GM23338 (cell line): Measurements from ENCODE around the gene MEN1. TPM values are rescaled to one million over a fixed set of nuclear protein-coding genes. Genes with fewer than 3 reads are reported as not detected.

Experiments
- ATAC-seq: fragments of 200-7000 bp; cut with Tn5 transposase; 3 replicates; pipeline ENCODE4 v1.9.1; 2020
- DNase-seq: peaks from one replicate; pipeline ENCODE4 v3.0.0-alpha.2; 2015; ENCODE audit warnings: low spot score
- H2AFZ ChIP-seq: fragments of 200-600 bp; sonication (generic); 2 replicates; pipeline ENCODE4 v1.8.0; 2016; ENCODE audit warnings: antibody characterized with exemption, mild to moderate bottlenecking, moderate library complexity
- H3F3A ChIP-seq: fragments of 200-600 bp; sonication (generic); replicated peaks from 2 replicates; pipeline ENCODE4 v1.8.0; 2017; ENCODE audit warnings: antibody characterized with exemption, mixed run types, low read depth
- H3K27ac ChIP-seq: fragments of 200-600 bp; sonication (generic); 2 replicates; pipeline ENCODE4 v1.6.1; 2016; ENCODE audit warnings: low read depth
- H3K27me3 ChIP-seq: fragments of 200-600 bp; sonication (generic); 2 replicates; pipeline ENCODE4 v1.8.0; 2016; ENCODE audit warnings: mild to moderate bottlenecking, mixed run types, moderate library complexity; ENCODE audit not compliant: insufficient read depth
- H3K36me3 ChIP-seq: fragments of 200-600 bp; sonication (generic); 2 replicates; pipeline ENCODE4 v1.8.0; 2016; ENCODE audit warnings: mild to moderate bottlenecking; ENCODE audit not compliant: insufficient read depth
- H3K4me1 ChIP-seq: fragments of 200-600 bp; sonication (generic); 2 replicates; pipeline ENCODE4 v1.8.0; 2016; ENCODE audit warnings: mild to moderate bottlenecking, moderate library complexity; ENCODE audit not compliant: insufficient read depth
- H3K4me2 ChIP-seq: fragments of 200-600 bp; sonication (generic); 2 replicates; pipeline ENCODE4 v1.7.1; 2017; ENCODE audit warnings: mixed run types
- H3K4me3 ChIP-seq: fragments of 200-600 bp; sonication (generic); 2 replicates; pipeline ENCODE4 v1.6.1; 2016; ENCODE audit warnings: mixed run types
- H3K79me2 ChIP-seq: fragments of 200-600 bp; sonication (generic); replicated peaks from 2 replicates; pipeline ENCODE4 v1.8.0; 2017; ENCODE audit warnings: mild to moderate bottlenecking; ENCODE audit not compliant: insufficient read depth
- H3K9me2 ChIP-seq: fragments of 200-600 bp; sonication (generic); 2 replicates; pipeline ENCODE4 v1.8.0; 2017; ENCODE audit not compliant: insufficient read depth
- H4K20me1 ChIP-seq: fragments of 200-600 bp; sonication (generic); replicated peaks from 2 replicates; pipeline ENCODE4 v1.8.0; 2017; ENCODE audit warnings: mild to moderate bottlenecking; ENCODE audit not compliant: insufficient read depth
- H3K27ac Mint-ChIP-seq: 2 replicates; pipeline ENCODE4 v1.8.0; 2020; ENCODE audit warnings: inconsistent platforms, mild to moderate bottlenecking, moderate library complexity, mixed read lengths
- H3K27me3 Mint-ChIP-seq: 3 replicates; pipeline ENCODE4 v1.8.0; 2022; ENCODE audit warnings: low read depth, mild to moderate bottlenecking, moderate library complexity, mixed read lengths, inconsistent platforms; ENCODE audit not compliant: insufficient read depth, poor library complexity
- H3K36me3 Mint-ChIP-seq: 3 replicates; pipeline ENCODE4 v1.8.0; 2021; ENCODE audit warnings: low read depth, mild to moderate bottlenecking, inconsistent platforms, moderate library complexity, mixed read lengths
- H3K4me1 Mint-ChIP-seq: 3 replicates; pipeline ENCODE4 v1.8.0; 2020; ENCODE audit warnings: mild to moderate bottlenecking, inconsistent platforms, mixed read lengths
- H3K4me3 Mint-ChIP-seq: 3 replicates; pipeline ENCODE4 v1.8.0; 2021; ENCODE audit warnings: moderate library complexity, mild to moderate bottlenecking, inconsistent platforms, mixed read lengths
- H3K9me3 Mint-ChIP-seq: 3 replicates; pipeline ENCODE4 v1.8.0; 2020; ENCODE audit warnings: moderate library complexity, mild to moderate bottlenecking, inconsistent platforms, mixed read lengths
- POLR2AphosphoS5 ChIP-seq: IDR thresholded peaks from 2 replicates; pipeline ENCODE4 v1.6.1; 2016; ENCODE audit warnings: antibody characterized with exemption, low read depth
- polyA plus RNA-seq: library from polyadenylated mRNA; unstranded; fragments of >200 nt; fragmentation: Nextera tagmentation; extraction: Ambion mirVana; gene quantifications from 2 replicates; pipeline ENCODE4 v1.2.1, GENCODE V29; 2016
- total RNA-seq: library from RNA; depleted of rRNA; stranded (reverse); fragments of >200 nt; shearing (Covaris generic); gene quantifications from 2 replicates; pipeline ENCODE4 v1.2.3, GENCODE V29; 2014
- TF ChIP-seq, protein P1 (sequence below): IDR thresholded peaks from 2 replicates; pipeline ENCODE4 v1.6.1; 2016; ENCODE audit warnings: antibody characterized with exemption
- TF ChIP-seq, protein P2 (sequence below): fragments of 250-450 bp; sonication (Bioruptor Pico); IDR thresholded peaks from 2 replicates; pipeline ENCODE4 v1.5.0; 2020; ENCODE audit warnings: mild to moderate bottlenecking, moderate library complexity

MEN1 gene
- total and polyA plus RNA-seq, 2 experiments from 2014 or later = 31.6 to 45.2 TPM

DNA sequence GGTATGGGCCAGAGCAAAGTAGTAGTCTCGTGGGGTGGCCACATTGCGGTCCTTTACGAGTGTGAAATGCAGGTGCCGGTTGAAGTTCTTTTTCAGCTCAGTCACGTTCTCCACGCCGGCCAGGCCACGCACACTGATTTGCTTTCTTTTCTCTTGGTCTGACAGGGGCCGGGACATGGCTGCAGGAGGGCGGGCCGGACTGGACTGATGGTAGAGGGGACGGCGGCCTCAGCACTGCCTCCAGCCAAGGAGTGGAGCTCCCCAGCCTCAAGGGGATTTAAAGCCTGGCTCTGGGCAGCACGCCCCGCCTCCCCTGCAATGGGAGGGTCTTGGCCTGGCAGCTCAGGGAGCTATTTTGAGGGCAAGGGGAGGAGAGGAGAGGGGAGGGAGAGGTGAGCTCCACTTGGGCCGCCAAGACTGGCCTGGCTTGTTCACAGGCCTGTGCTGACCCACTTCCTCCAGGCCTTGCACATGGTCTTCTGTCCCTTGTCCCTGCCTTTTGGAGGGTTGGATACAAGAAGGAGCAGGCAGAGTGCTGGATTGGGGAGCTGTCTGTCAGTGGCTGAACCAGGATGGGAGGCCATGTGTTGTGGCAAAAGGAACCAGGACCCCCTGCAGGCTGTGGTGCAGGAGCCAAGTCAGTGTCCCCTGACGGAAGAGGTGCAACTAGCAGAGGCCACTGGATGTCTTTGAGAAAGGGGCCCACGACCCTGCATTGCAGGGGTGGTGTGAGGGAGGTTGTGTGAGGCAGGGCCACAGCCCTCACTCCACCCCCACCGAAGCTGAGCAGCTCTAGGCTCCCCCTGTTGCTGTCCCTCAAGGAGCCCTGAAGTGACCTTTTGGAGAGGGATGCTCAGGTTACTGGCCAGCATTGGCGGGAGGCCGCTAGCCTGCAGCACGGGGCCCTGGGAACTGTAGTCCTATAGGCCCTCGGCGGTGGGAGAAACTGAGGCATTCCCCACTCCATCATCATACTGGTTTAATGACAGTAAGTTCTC lies 50.3 kb downstream of the MEN1 start, which contains the start of gene PYGM:
TSS of gene PYGM (minus strand) at position 253 of the 998 bp plus-strand sequence. CDS start at position 177, 76 bp downstream.
- peak within 1 kb of the TSS; percentile 55 for H3K4me3 Mint-ChIP-seq
- TF ChIP-seq, protein P1, sequence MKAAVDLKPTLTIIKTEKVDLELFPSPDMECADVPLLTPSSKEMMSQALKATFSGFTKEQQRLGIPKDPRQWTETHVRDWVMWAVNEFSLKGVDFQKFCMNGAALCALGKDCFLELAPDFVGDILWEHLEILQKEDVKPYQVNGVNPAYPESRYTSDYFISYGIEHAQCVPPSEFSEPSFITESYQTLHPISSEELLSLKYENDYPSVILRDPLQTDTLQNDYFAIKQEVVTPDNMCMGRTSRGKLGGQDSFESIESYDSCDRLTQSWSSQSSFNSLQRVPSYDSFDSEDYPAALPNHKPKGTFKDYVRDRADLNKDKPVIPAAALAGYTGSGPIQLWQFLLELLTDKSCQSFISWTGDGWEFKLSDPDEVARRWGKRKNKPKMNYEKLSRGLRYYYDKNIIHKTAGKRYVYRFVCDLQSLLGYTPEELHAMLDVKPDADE = 0 out of 2 replicates have a peak, but pooled peaks have one; percentile 7
- peak; percentile 50; the same call in 1 of the 2 replicates for TF ChIP-seq POLR2AphosphoS5
- TF ChIP-seq, protein P2, sequence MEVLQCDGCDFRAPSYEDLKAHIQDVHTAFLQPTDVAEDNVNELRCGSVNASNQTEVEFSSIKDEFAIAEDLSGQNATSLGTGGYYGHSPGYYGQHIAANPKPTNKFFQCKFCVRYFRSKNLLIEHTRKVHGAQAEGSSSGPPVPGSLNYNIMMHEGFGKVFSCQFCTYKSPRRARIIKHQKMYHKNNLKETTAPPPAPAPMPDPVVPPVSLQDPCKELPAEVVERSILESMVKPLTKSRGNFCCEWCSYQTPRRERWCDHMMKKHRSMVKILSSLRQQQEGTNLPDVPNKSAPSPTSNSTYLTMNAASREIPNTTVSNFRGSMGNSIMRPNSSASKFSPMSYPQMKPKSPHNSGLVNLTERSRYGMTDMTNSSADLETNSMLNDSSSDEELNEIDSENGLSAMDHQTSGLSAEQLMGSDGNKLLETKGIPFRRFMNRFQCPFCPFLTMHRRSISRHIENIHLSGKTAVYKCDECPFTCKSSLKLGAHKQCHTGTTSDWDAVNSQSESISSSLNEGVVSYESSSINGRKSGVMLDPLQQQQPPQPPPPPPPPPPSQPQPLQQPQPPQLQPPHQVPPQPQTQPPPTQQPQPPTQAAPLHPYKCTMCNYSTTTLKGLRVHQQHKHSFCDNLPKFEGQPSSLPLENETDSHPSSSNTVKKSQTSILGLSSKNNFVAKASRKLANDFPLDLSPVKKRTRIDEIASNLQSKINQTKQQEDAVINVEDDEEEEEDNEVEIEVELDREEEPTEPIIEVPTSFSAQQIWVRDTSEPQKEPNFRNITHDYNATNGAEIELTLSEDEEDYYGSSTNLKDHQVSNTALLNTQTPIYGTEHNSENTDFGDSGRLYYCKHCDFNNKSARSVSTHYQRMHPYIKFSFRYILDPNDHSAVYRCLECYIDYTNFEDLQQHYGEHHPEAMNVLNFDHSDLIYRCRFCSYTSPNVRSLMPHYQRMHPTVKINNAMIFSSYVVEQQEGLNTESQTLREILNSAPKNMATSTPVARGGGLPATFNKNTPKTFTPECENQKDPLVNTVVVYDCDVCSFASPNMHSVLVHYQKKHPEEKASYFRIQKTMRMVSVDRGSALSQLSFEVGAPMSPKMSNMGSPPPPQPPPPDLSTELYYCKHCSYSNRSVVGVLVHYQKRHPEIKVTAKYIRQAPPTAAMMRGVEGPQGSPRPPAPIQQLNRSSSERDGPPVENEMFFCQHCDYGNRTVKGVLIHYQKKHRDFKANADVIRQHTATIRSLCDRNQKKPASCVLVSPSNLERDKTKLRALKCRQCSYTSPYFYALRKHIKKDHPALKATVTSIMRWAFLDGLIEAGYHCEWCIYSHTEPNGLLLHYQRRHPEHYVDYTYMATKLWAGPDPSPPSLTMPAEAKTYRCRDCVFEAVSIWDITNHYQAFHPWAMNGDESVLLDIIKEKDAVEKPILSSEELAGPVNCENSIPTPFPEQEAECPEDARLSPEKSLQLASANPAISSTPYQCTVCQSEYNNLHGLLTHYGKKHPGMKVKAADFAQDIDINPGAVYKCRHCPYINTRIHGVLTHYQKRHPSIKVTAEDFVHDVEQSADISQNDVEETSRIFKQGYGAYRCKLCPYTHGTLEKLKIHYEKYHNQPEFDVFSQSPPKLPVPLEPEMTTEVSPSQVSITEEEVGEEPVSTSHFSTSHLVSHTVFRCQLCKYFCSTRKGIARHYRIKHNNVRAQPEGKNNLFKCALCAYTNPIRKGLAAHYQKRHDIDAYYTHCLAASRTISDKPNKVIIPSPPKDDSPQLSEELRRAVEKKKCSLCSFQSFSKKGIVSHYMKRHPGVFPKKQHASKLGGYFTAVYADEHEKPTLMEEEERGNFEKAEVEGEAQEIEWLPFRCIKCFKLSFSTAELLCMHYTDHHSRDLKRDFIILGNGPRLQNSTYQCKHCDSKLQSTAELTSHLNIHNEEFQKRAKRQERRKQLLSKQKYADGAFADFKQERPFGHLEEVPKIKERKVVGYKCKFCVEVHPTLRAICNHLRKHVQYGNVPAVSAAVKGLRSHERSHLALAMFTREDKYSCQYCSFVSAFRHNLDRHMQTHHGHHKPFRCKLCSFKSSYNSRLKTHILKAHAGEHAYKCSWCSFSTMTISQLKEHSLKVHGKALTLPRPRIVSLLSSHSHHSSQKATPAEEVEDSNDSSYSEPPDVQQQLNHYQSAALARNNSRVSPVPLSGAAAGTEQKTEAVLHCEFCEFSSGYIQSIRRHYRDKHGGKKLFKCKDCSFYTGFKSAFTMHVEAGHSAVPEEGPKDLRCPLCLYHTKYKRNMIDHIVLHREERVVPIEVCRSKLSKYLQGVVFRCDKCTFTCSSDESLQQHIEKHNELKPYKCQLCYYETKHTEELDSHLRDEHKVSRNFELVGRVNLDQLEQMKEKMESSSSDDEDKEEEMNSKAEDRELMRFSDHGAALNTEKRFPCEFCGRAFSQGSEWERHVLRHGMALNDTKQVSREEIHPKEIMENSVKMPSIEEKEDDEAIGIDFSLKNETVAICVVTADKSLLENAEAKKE = no peak
- Histone ChIP-seq H3K4me1 (peaks cover 59% of the 10 kb centered on the region), H3K9me2 (no peaks in the 10 kb centered on the region), H3K4me2 (peak within 1 kb of the TSS; percentile 49), H3K36me3 (peaks cover 6% of the 10 kb centered on the region; the same call in 1 of the 2 replicates), H2AFZ (no peak within 1 kb of the TSS), H3K27me3 (no peaks in the 10 kb centered on the region), H4K20me1 (peaks cover 13% of the 10 kb centered on the region), H3K79me2 (0 out of 2 replicates have a peak, but pooled peaks cover 9% of the 10 kb centered on the region), H3K27ac (peak within 1 kb of the TSS; percentile 96), H3F3A (peaks cover 50% of the 10 kb centered on the region), H3K4me3 (peak within 1 kb of the TSS; percentile 38)
- peaks cover 33% of the 10 kb centered on the region for H3K27me3 Mint-ChIP-seq
- ATAC-seq = peak; percentile 57
- no peaks in the 10 kb centered on the region; the same call in 1 of the 3 replicates for H3K9me3 Mint-ChIP-seq
- peaks cover 28% of the 10 kb centered on the region for H3K36me3 Mint-ChIP-seq
- DNase-seq = peak; percentile 86
- peak within 1 kb of the TSS; percentile 89 for H3K27ac Mint-ChIP-seq
- H3K4me1 Mint-ChIP-seq = peaks cover 64% of the 10 kb centered on the region
